Measurements from ENCODE around the gene ZNF729.

DNA sequence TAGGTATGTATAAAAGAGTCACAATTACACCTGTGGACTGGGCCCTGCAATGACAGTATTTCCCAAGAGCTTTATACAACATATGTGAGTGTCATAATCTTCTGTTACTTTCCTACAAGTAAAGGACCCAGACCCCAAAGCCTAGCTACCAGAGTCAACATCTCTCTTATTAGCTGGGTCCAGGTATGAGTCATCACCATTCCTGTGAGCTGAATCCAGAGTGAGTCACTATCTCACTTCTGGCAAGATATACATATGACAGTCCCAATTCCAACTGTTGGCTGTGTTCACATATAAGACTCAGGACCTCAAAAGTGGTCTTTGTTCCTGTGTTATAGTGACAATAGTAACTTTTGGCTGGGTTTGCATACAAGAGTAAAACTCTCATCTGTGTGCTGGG, 46.7 kb downstream of the ZNF729 start:
- TF ChIP-seq TBL1XR1 (IDR thresholded peaks at IDR 0.05; ENCODE audit: low read length in 2 of 2): no peak
- TF ChIP-seq, protein P1, sequence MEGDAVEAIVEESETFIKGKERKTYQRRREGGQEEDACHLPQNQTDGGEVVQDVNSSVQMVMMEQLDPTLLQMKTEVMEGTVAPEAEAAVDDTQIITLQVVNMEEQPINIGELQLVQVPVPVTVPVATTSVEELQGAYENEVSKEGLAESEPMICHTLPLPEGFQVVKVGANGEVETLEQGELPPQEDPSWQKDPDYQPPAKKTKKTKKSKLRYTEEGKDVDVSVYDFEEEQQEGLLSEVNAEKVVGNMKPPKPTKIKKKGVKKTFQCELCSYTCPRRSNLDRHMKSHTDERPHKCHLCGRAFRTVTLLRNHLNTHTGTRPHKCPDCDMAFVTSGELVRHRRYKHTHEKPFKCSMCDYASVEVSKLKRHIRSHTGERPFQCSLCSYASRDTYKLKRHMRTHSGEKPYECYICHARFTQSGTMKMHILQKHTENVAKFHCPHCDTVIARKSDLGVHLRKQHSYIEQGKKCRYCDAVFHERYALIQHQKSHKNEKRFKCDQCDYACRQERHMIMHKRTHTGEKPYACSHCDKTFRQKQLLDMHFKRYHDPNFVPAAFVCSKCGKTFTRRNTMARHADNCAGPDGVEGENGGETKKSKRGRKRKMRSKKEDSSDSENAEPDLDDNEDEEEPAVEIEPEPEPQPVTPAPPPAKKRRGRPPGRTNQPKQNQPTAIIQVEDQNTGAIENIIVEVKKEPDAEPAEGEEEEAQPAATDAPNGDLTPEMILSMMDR (IDR thresholded peaks at IDR 0.05 in 2 of 3, conservative IDR thresholded peaks at IDR 0.05 in 1 of 3; ENCODE audit: insufficient read depth in 2 of 3, low read depth in 1 of 3, low read length in 3 of 3): no peak
- no peak for TF ChIP-seq FIP1L1 (IDR thresholded peaks at IDR 0.05; ENCODE audit: low read depth, low read length, poor library complexity, severe bottlenecking)
- no peak for TF ChIP-seq NONO (IDR thresholded peaks at IDR 0.05; ENCODE audit: low read depth in 2 of 2, low read length in 1 of 2)
